Endothelial cell of umbilical vein (primary cell): Measurements from ENCODE around the gene KRT15. TPM values are rescaled to one million over a fixed set of nuclear protein-coding genes. Genes with fewer than 3 reads are reported as not detected.
A peak's percentile ranks its signal among the peaks of the same experiment; 100 is the strongest.

Source experiments
- BruUV-seq: library from RNA; stranded (reverse); fragments of 400-500 nt; replicated peaks from 2 replicates; lab custom pipeline; 2021; lab: Mats Ljungman, UMichigan
- CTCF ChIA-PET: fragments of 300-600, 350-600 bp; sonication (Branson Sonifier 250); formaldehyde crosslinking; loops from one replicate; lab custom pipeline; 2021; ENCODE audit warnings: antibody characterized with exemption, inconsistent platforms; lab: Charles Lee
- POLR2A ChIA-PET: fragments of 300-600, 350-600 bp; sonication (Branson Sonifier 250); formaldehyde crosslinking; loops from one replicate; lab custom pipeline; 2021; ENCODE audit warnings: antibody characterized with exemption, inconsistent platforms; lab: Charles Lee
- DNase-seq: peaks from one replicate; pipeline ENCODE4 v3.0.0-alpha.2; 2011; ENCODE audit warnings: low read depth, low spot score
- FAIRE-seq: peaks from 2 replicates; lab custom pipeline; 2011; peaks lifted over from hg19 to GRCh38; lab: Jason Lieb, UNC
- H2AFZ ChIP-seq: 2 replicates; pipeline ENCODE4 v1.6.0; 2012; ENCODE audit warnings: low read depth, low read length, control low read depth, inconsistent platforms
- H3K27ac ChIP-seq: 2 replicates; pipeline ENCODE4 v1.5.1; 2011; ENCODE audit warnings: low read depth, mild to moderate bottlenecking, control low read depth, low read length, moderate library complexity; ENCODE audit not compliant: insufficient read depth
- H3K27me3 ChIP-seq, 2 experiments: 2 replicates each; pipeline versions ENCODE4 v1.6.0 to v1.6.1; 2011; ENCODE audit warnings: low read length in 2 of 2, mixed read lengths in 1 of 2; ENCODE audit not compliant: control insufficient read depth in 2 of 2, insufficient read depth in 2 of 2
- H3K36me3 ChIP-seq, 2 experiments: 2 replicates in 1 of 2; 3 replicates in 1 of 2; pipeline ENCODE4 v1.5.1; 2011; ENCODE audit warnings: low read length in 2 of 2, mild to moderate bottlenecking in 1 of 2, moderate library complexity in 1 of 2; ENCODE audit not compliant: control insufficient read depth in 2 of 2, insufficient read depth in 2 of 2; ENCODE audit errors: extremely low read depth in 1 of 2
- H3K4me1 ChIP-seq: 3 replicates; pipeline ENCODE4 v1.5.1; 2011; ENCODE audit warnings: mild to moderate bottlenecking, low read length; ENCODE audit not compliant: control insufficient read depth, insufficient read depth; ENCODE audit errors: extremely low read depth
- H3K4me2 ChIP-seq: 2 replicates; pipeline ENCODE4 v1.6.1; 2011; ENCODE audit warnings: low read length, control low read depth, mixed read lengths; ENCODE audit not compliant: insufficient read depth
- H3K4me3 ChIP-seq, 3 experiments: fragments of 200-600 bp in 1 of 3; sonication (generic), shearing (Covaris generic) in 1 of 3; replicated peaks in 1 of 3; 2 replicates each; pipeline ENCODE4 v1.5.1; 2011 to 2016; ENCODE audit warnings: control low read depth in 3 of 3, low read length in 3 of 3, mild to moderate bottlenecking in 2 of 3, inconsistent platforms in 1 of 3, low read depth in 1 of 3, moderate library complexity in 1 of 3; ENCODE audit not compliant: insufficient read depth in 1 of 3
- H3K79me2 ChIP-seq: 2 replicates; pipeline ENCODE4 v1.6.0; 2012; ENCODE audit warnings: low read length, inconsistent platforms; ENCODE audit not compliant: control insufficient read depth, insufficient read depth
- H3K9ac ChIP-seq: replicated peaks from 2 replicates; pipeline ENCODE3; 2011; ENCODE audit warnings: low read length, control low read depth; ENCODE audit not compliant: insufficient read depth; ENCODE audit errors: extremely low read depth
- H3K9me1 ChIP-seq: replicated peaks from 3 replicates; pipeline ENCODE4 v1.6.0; 2011; ENCODE audit warnings: mild to moderate bottlenecking, low read length; ENCODE audit not compliant: control insufficient read depth, insufficient read depth; ENCODE audit errors: extremely low read depth
- H3K9me3 ChIP-seq: replicated peaks from 2 replicates; pipeline ENCODE4 v1.5.1; 2012; ENCODE audit warnings: low read length, inconsistent platforms; ENCODE audit not compliant: control insufficient read depth, insufficient read depth
- H4K20me1 ChIP-seq: replicated peaks from 2 replicates; pipeline ENCODE3; 2011; ENCODE audit warnings: mild to moderate bottlenecking, low read length; ENCODE audit not compliant: control insufficient read depth, insufficient read depth; ENCODE audit errors: extremely low read depth
- EZH2 ChIP-seq: IDR thresholded peaks from 2 replicates; pipeline ENCODE4 v1.6.1; 2012; ENCODE audit warnings: borderline replicate concordance, low read depth, mild to moderate bottlenecking, moderate library complexity, low read length, inconsistent platforms; ENCODE audit not compliant: severe bottlenecking
- FOS ChIP-seq: IDR thresholded peaks from 2 replicates; pipeline ENCODE4 v1.6.1; 2011; ENCODE audit warnings: mild to moderate bottlenecking, low read length, moderate library complexity, borderline replicate concordance; ENCODE audit not compliant: insufficient read depth
- GATA2 ChIP-seq: IDR thresholded peaks from 2 replicates; pipeline ENCODE4 v1.7.0; 2011; ENCODE audit warnings: low read depth, mild to moderate bottlenecking, moderate library complexity, mixed read lengths, low read length; ENCODE audit not compliant: insufficient read length, insufficient read depth
- JUN ChIP-seq: IDR thresholded peaks from 2 replicates; pipeline ENCODE4 v1.6.1; 2011; ENCODE audit warnings: borderline replicate concordance, low read depth; ENCODE audit not compliant: insufficient read length, insufficient read depth
- MYC ChIP-seq: IDR thresholded peaks from one replicate; pipeline ENCODE4 v1.6.1; 2011; ENCODE audit warnings: mild to moderate bottlenecking, low read depth, low read length
- POLR2A ChIP-seq: IDR thresholded peaks from 2 replicates; pipeline ENCODE4 v1.6.1; 2012; ENCODE audit warnings: low read depth, mild to moderate bottlenecking, control low read depth, low read length
- POLR2AphosphoS5 ChIP-seq: IDR thresholded peaks from 2 replicates; pipeline ENCODE4 v1.6.1; 2012; ENCODE audit warnings: low read depth, mild to moderate bottlenecking, control low read depth, low read length, moderate library complexity; ENCODE audit not compliant: insufficient read depth
- dilution Hi-C: fragments of 300-500 bp; cut with MboI; formaldehyde crosslinking; loops from one replicate; pipeline ENCODE4 v1.15.0; 2019; ENCODE audit warnings: low sequenced_read_pairs; ENCODE audit not compliant: extremely low pct_ligation_motif_present
- intact Hi-C: fragments of 100-400 bp; cut with micrococcal nuclease; formaldehyde crosslinking; loops from one replicate; pipeline ENCODE4 v1.10.0; 2022
- polyA plus RNA-seq, 4 experiments: library from polyadenylated mRNA; depleted of rRNA in 3 of 4; stranded (reverse) in 3 of 4; unstranded in 1 of 4; fragments of >200 nt; gene quantifications; 2 replicates each; pipeline versions ENCODE4 v1.2.1 to v1.2.3, GENCODE V29; 2011 to 2012; ENCODE audit warnings: missing spikeins in 1 of 4
- total RNA-seq: library from RNA; stranded (reverse); gene quantifications from 2 replicates; pipeline ENCODE4 v1.2.3, GENCODE V29; 2021
- TF ChIP-seq, protein P1 (sequence below): IDR thresholded peaks from 2 replicates; pipeline ENCODE4 v1.6.1; 2011; ENCODE audit not compliant: insufficient read depth, insufficient read length
- TF ChIP-seq, protein P2 (sequence below), 2 donors: IDR thresholded peaks; 1 replicate in 1 of 2; 2 replicates in 1 of 2; pipeline ENCODE4 v1.5.1; 2011; ENCODE audit warnings: low read length in 2 of 2, mild to moderate bottlenecking in 2 of 2, moderate library complexity in 2 of 2, control low read depth in 1 of 2, inconsistent platforms in 1 of 2, low read depth in 1 of 2; ENCODE audit not compliant: insufficient read depth in 1 of 2; ENCODE audit errors: extremely low read depth in 1 of 2

The KRT15 gene
- total and polyA plus RNA-seq, 2 donors (not counting 3 experiments of a cell fraction or from before 2014, with no cell fraction given) = 0.68 to 2.8 TPM

- H3K9me3 ChIP-seq = no peaks in the 10 kb centered on the region
- no peak for DNase-seq
- ChIA-PET CTCF (interaction anchor here (1.0 to 22.3 kb wide), 4 partner anchors 60 to 581 kb away, joined by 3 to 350 read pairs (median 30); no protein-coding TSS in a partner anchor), POLR2A (no interaction called here)
- H3K9me1 ChIP-seq = no peaks in the 10 kb centered on the region
- no peak for FAIRE-seq
- H2AFZ ChIP-seq = peak overlapping the region; percentile 26
- intact Hi-C loops = loop anchor here (10.0 kb wide), 2 partner anchors 85 to 685 kb away; no protein-coding TSS in a partner anchor
- H3K4me2 ChIP-seq = no peak overlapping the region
- BruUV-seq = no TSS peak
- H3K36me3 ChIP-seq = no peaks in the 10 kb centered on the region
- H3K27ac ChIP-seq = no peak overlapping the region
- no peaks in the 10 kb centered on the region for H3K79me2 ChIP-seq
- H3K9ac ChIP-seq = no peak overlapping the region
- TF ChIP-seq GATA2 (no peak), POLR2AphosphoS5 (no peak), MYC (no peak), POLR2A (no peak), JUN (no peak), FOS (no peak), EZH2 (no peak)
- TF ChIP-seq, protein P1, sequence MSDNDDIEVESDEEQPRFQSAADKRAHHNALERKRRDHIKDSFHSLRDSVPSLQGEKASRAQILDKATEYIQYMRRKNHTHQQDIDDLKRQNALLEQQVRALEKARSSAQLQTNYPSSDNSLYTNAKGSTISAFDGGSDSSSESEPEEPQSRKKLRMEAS = no peak
- TF ChIP-seq, protein P2, sequence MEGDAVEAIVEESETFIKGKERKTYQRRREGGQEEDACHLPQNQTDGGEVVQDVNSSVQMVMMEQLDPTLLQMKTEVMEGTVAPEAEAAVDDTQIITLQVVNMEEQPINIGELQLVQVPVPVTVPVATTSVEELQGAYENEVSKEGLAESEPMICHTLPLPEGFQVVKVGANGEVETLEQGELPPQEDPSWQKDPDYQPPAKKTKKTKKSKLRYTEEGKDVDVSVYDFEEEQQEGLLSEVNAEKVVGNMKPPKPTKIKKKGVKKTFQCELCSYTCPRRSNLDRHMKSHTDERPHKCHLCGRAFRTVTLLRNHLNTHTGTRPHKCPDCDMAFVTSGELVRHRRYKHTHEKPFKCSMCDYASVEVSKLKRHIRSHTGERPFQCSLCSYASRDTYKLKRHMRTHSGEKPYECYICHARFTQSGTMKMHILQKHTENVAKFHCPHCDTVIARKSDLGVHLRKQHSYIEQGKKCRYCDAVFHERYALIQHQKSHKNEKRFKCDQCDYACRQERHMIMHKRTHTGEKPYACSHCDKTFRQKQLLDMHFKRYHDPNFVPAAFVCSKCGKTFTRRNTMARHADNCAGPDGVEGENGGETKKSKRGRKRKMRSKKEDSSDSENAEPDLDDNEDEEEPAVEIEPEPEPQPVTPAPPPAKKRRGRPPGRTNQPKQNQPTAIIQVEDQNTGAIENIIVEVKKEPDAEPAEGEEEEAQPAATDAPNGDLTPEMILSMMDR (IDR thresholded peaks at IDR 0.05; ENCODE audit: extremely low read depth in 1 of 2, insufficient read depth in 1 of 2, low read depth in 1 of 2, low read length in 2 of 2) = no peak
- dilution Hi-C loops = no loop called here
- no peak overlapping the region for H3K4me3 ChIP-seq
- no peaks in the 10 kb centered on the region for H4K20me1 ChIP-seq
- H3K27me3 ChIP-seq = no peaks in the 10 kb centered on the region
- peaks cover 20% of the 10 kb centered on the region for H3K4me1 ChIP-seq
Observed at GRCh38 chr17:41490000-41490990, 28.4 kb downstream of the KRT15 start.
